ENCODE results near the gene MAD2L1BP. TPM values are rescaled to one million over a fixed set of nuclear protein-coding genes. Genes with fewer than 3 reads are reported as not detected.

Gene MAD2L1BP
- total RNA-seq, 1 experiment from 2014 or later: 25.7 TPM

- H3K36me3 ChIP-seq (ENCODE audit: low read depth): peaks cover 22% of the 10 kb centered on the region; the same call in 1 of the 2 replicates
These were observed 39.3 kb downstream of the MAD2L1BP start for GRCh38 chr6:43674921-43675320.

DNA sequence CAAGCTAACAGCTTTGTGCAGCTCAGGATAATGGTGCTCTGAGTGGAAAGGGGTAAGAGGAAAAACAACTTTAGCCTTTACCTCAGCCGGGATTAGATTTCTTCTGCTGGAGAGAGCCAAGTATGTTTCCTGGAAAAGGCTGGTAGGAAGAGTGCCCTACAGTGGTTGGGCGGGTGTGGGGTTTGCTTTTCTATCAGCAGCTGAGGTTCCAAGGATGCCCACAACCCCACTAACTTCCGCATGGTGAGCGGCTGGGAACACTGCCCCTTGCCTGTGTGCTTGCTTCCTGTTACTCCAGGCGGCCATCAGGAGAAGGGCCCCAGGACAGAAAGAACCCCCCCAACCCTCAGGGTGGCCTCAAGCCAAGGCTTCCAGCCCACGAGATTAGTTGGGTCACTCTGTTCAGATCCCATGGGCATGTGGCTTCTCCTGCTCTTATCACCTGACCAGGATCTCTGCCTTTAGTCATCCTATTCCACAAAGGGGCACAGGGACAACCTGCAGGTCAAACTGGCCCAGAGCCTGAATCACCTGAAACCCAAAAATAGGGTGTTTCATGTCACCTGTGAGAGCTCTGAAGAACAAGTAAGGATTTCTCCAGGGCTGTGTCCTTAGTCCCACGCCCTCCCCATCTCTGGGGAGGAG, 41.4 kb downstream of the MAD2L1BP start:
- no peak for DNase-seq
- Histone ChIP-seq H2AFZ (no peak overlapping the region), H3K9me3 (ENCODE audit: insufficient read depth, low read depth) (no peaks in the 10 kb centered on the region), H3K27ac (no peak overlapping the region), H3F3A (ENCODE audit: insufficient read depth, low read depth) (peaks cover 4% of the 10 kb centered on the region; the same call in 1 of the 2 replicates), H3K4me2 (no peak overlapping the region), H3K4me1 (replicated peaks; ENCODE audit: insufficient read depth) (no peaks in the 10 kb centered on the region), H4K20me1 (ENCODE audit: insufficient read depth) (peaks cover 15% of the 10 kb centered on the region; the same call in 1 of the 2 replicates), H3K79me2 (ENCODE audit: low read depth) (peaks cover 7% of the 10 kb centered on the region), H3K36me3 (ENCODE audit: low read depth) (peaks cover 22% of the 10 kb centered on the region), H3K4me3 (no peak overlapping the region), H3K27me3 (ENCODE audit: insufficient read depth, low read depth) (no peaks in the 10 kb centered on the region), H3K9me2 (ENCODE audit: insufficient read depth) (no peaks in the 10 kb centered on the region)
- TF ChIP-seq CTCF (conservative IDR thresholded peaks at IDR 0.05) (no peak), EZH2 (IDR thresholded peaks at IDR 0.05; ENCODE audit: low read depth) (no peak)
- ChIA-PET CTCF (no interaction called here), POLR2A (ENCODE audit: unreplicated experiment) (no interaction called here)
- no TSS peak for BruUV-seq (replicated peaks)
- intact Hi-C loops (cut with micrococcal nuclease; ENCODE audit: unreplicated experiment): no loop called here

More at GRCh38 chr6:43674921-43675320, 39.3 kb downstream of the MAD2L1BP start:
- no peaks in the 10 kb centered on the region for H3K9me3 ChIP-seq (ENCODE audit: insufficient read depth, low read depth)
- ChIA-PET POLR2A (ENCODE audit: unreplicated experiment) (no interaction called here), CTCF (no interaction called here)
- no peak overlapping the region for H3K4me3 ChIP-seq
- H2AFZ ChIP-seq: no peak overlapping the region
- H3K27me3 ChIP-seq (ENCODE audit: insufficient read depth, low read depth): no peaks in the 10 kb centered on the region
- H3F3A ChIP-seq (ENCODE audit: insufficient read depth, low read depth): peaks cover 15% of the 10 kb centered on the region
- intact Hi-C loops (cut with micrococcal nuclease; ENCODE audit: unreplicated experiment): no loop called here
- no peaks in the 10 kb centered on the region for H3K79me2 ChIP-seq (ENCODE audit: low read depth)
- peaks cover 16% of the 10 kb centered on the region for H3K4me1 ChIP-seq (replicated peaks; ENCODE audit: insufficient read depth)
- no TSS peak for BruUV-seq (replicated peaks)
- no peak for TF ChIP-seq EZH2 (IDR thresholded peaks at IDR 0.05; ENCODE audit: low read depth)
- TF ChIP-seq CTCF (conservative IDR thresholded peaks at IDR 0.05): no peak
- H3K4me2 ChIP-seq: no peak overlapping the region
- no peak overlapping the region for H3K27ac ChIP-seq
- no peaks in the 10 kb centered on the region for H4K20me1 ChIP-seq (ENCODE audit: insufficient read depth)
- H3K9me2 ChIP-seq (ENCODE audit: insufficient read depth): no peaks in the 10 kb centered on the region
- no peak for DNase-seq

DNA sequence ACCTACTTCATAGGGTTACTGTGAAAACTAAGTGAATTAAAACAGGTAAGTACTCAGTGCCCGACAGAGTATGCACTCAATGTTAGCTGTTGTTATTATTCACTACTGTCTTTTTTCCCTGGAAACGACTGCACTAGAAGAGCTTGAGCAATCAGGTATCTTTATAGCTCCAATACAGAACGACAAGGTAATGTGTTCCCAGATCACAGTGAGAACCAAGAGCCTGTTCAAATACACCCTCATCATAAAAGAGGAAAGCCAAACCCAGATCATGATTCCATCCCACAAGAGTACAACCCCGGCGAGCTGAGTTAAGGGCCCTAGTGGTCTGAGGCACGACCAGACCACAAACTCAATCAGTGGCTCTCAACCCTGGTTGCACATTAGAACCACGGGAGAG, 42.1 kb downstream of the MAD2L1BP start:
- Histone ChIP-seq H2AFZ (no peak overlapping the region), H3K79me2 (ENCODE audit: low read depth) (peaks cover 14% of the 10 kb centered on the region), H3K27ac (no peak overlapping the region), H3K4me1 (replicated peaks; ENCODE audit: insufficient read depth) (no peaks in the 10 kb centered on the region), H3K9me2 (ENCODE audit: insufficient read depth) (no peaks in the 10 kb centered on the region), H3K36me3 (ENCODE audit: low read depth) (peaks cover 22% of the 10 kb centered on the region), H3F3A (ENCODE audit: insufficient read depth, low read depth) (no peaks in the 10 kb centered on the region; the same call in 1 of the 2 replicates), H4K20me1 (ENCODE audit: insufficient read depth) (peaks cover 18% of the 10 kb centered on the region; the same call in 1 of the 2 replicates), H3K27me3 (ENCODE audit: insufficient read depth, low read depth) (no peaks in the 10 kb centered on the region), H3K9me3 (ENCODE audit: insufficient read depth, low read depth) (no peaks in the 10 kb centered on the region), H3K4me2 (no peak overlapping the region), H3K4me3 (no peak overlapping the region)
- BruUV-seq (replicated peaks): no TSS peak
- ChIA-PET CTCF (no interaction called here), POLR2A (ENCODE audit: unreplicated experiment) (no interaction called here)
- intact Hi-C loops (cut with micrococcal nuclease; ENCODE audit: unreplicated experiment): no loop called here
- TF ChIP-seq EZH2 (IDR thresholded peaks at IDR 0.05; ENCODE audit: low read depth) (no peak), CTCF (conservative IDR thresholded peaks at IDR 0.05) (no peak)
- DNase-seq: no peak

All from PC-9 (cell line).